ENCODE results near the gene STAMBP. TPM values are rescaled to one million over a fixed set of nuclear protein-coding genes. Genes with fewer than 3 reads are reported as not detected.

The STAMBP gene
- total RNA-seq, 4 donors from 2014 or later: 22.7 to 1,127 (median 37.3) TPM

- Histone ChIP-seq H3K27ac (peak overlapping the region in 2 of 4 donors; percentile 87 to 89), H3K9me3 (no peaks in the 10 kb centered on the region), H3K36me3 (no peaks in the 10 kb centered on the region), H3K4me1 (peaks cover 0 to 3% (median 0%) of the 10 kb centered on the region in 4 donors), H3K27me3 (no peaks in the 10 kb centered on the region), H3K4me3 (no peak overlapping the region)
- intact Hi-C loops (cut with DNase I; ENCODE audit: low total_unique reads) (no loop called here), in situ Hi-C loops (cut with MboI; ENCODE audit: low pct_ligation_motif_present in 1 of 4, low pct_unique_long_range_greater_than_20kb in 1 of 4, low sequenced_read_pairs in 3 of 4) (no loop called here)
- no peak for TF ChIP-seq POLR2AphosphoS5 (IDR thresholded peaks at IDR 0.05)
- TF ChIP-seq POLR2A (IDR thresholded peaks at IDR 0.05): no peak
- no peak for TF ChIP-seq EP300 (IDR thresholded peaks at IDR 0.05; ENCODE audit: low read depth)
- TF ChIP-seq CTCF (IDR thresholded peaks at IDR 0.05): no peak
- 52 to 66% methylated on average over 2 of the region's 2 CpGs for WGBS, 2 donors (ENCODE audit: low coverage in 1 of 2)
- DNase-seq: no peak
Observed at GRCh38 chr2:73888388-73888787, 59.6 kb downstream of the STAMBP start.

GRCh38 chr2:73889206-73889605 lies 60.4 kb downstream of the STAMBP start:
- H3K4me1 ChIP-seq: peaks cover 0 to 3% (median 0%) of the 10 kb centered on the region in 4 donors
- 72 to 82% methylated on average over 5 of the region's 5 CpGs for WGBS, 2 donors (ENCODE audit: low coverage in 1 of 2)

GRCh38 chr2:73890301-73891092 lies 61.7 kb downstream of the STAMBP start:
- Histone ChIP-seq H3K9me3 (no peaks in the 10 kb centered on the region), H3K4me1 (peaks cover 0 to 3% (median 0%) of the 10 kb centered on the region in 4 donors)

More at GRCh38 chr2:73889206-73889605, 60.4 kb downstream of the STAMBP start:
- no peak for DNase-seq
- no peak overlapping the region for H3K4me3 ChIP-seq
- H3K27me3 ChIP-seq: no peaks in the 10 kb centered on the region
- TF ChIP-seq EP300 (IDR thresholded peaks at IDR 0.05; ENCODE audit: low read depth) (no peak), CTCF (IDR thresholded peaks at IDR 0.05) (no peak), POLR2AphosphoS5 (IDR thresholded peaks at IDR 0.05) (no peak), POLR2A (IDR thresholded peaks at IDR 0.05) (no peak)
- H3K9me3 ChIP-seq: no peaks in the 10 kb centered on the region
- intact Hi-C loops (cut with DNase I; ENCODE audit: low total_unique reads) (no loop called here), in situ Hi-C loops (cut with MboI; ENCODE audit: low pct_ligation_motif_present in 1 of 4, low pct_unique_long_range_greater_than_20kb in 1 of 4, low sequenced_read_pairs in 3 of 4) (no loop called here)
- no peaks in the 10 kb centered on the region for H3K36me3 ChIP-seq
- H3K27ac ChIP-seq: peak overlapping the region in 2 of 4 donors; percentile 87 to 89

More at GRCh38 chr2:73890301-73891092, 61.7 kb downstream of the STAMBP start:
- 63 to 74% methylated on average over 3 to 9 of the region's 9 CpGs for WGBS, 2 donors (ENCODE audit: low coverage in 1 of 2)
- intact Hi-C loops (cut with DNase I; ENCODE audit: low total_unique reads) (loop anchor here (10.0 kb wide), 1 partner anchor 56 kb away; no protein-coding TSS in a partner anchor), in situ Hi-C loops (cut with MboI; ENCODE audit: low pct_ligation_motif_present in 1 of 4, low pct_unique_long_range_greater_than_20kb in 1 of 4, low sequenced_read_pairs in 3 of 4) (no loop called here)
- TF ChIP-seq POLR2A (IDR thresholded peaks at IDR 0.05): no peak
- no peak for TF ChIP-seq CTCF (IDR thresholded peaks at IDR 0.05)
- no peak for TF ChIP-seq EP300 (IDR thresholded peaks at IDR 0.05; ENCODE audit: low read depth)
- TF ChIP-seq POLR2AphosphoS5 (IDR thresholded peaks at IDR 0.05): no peak
- no peak for DNase-seq
- no peak overlapping the region for H3K4me3 ChIP-seq
- no peaks in the 10 kb centered on the region for H3K36me3 ChIP-seq
- peak overlapping the region; percentile 78 to 89 (median 88) for H3K27ac ChIP-seq
- H3K27me3 ChIP-seq: no peaks in the 10 kb centered on the region
